ENCODE measurements around the gene C16orf86. TPM values are rescaled to one million over a fixed set of nuclear protein-coding genes. Genes with fewer than 3 reads are reported as not detected.

Gene C16orf86
- polyA plus RNA-seq, 4 donors: 2.7 to 4.6 (median 3.4) TPM

GRCh38 chr16:67653128-67653788 lies 13.4 kb upstream of the C16orf86 start:
- DNase-seq (ENCODE audit: low read depth in 4 of 4, low spot score in 3 of 4): no peak

GRCh38 chr16:67653789-67654402 lies 12.7 kb upstream of the C16orf86 start:
- DNase-seq (ENCODE audit: low read depth in 4 of 4, low spot score in 3 of 4): no peak

- DNase-seq (ENCODE audit: low read depth in 4 of 4, low spot score in 3 of 4): no peak
Observed at GRCh38 chr16:67654403-67654911, 12.2 kb upstream of the C16orf86 start.

- no peak for DNase-seq (ENCODE audit: low read depth in 4 of 4, low spot score in 3 of 4)
Observed at GRCh38 chr16:67655363-67655762, 11.3 kb upstream of the C16orf86 start.

GRCh38 chr16:67656344-67657016 lies 10.1 kb upstream of the C16orf86 start:
- DNase-seq (ENCODE audit: low read depth in 4 of 4, low spot score in 3 of 4): no peak

- DNase-seq (ENCODE audit: low read depth in 4 of 4, low spot score in 3 of 4): no peak
Observed at GRCh38 chr16:67657017-67657608, 9.5 kb upstream of the C16orf86 start.

GRCh38 chr16:67657751-67658518 lies 8.7 kb upstream of the C16orf86 start:
- DNase-seq (ENCODE audit: low read depth in 4 of 4, low spot score in 3 of 4): no peak

GRCh38 chr16:67658849-67659674 lies 7.6 kb upstream of the C16orf86 start:
- no peak for DNase-seq (ENCODE audit: low read depth in 4 of 4, low spot score in 3 of 4)

GRCh38 chr16:67659675-67660563 lies 6.7 kb upstream of the C16orf86 start, which contains the start of gene ACD:
Gene ACD (minus strand): TSS chr16:67660260. CDS start chr16:67660220, 40 bp downstream.
- DNase-seq (ENCODE audit: low read depth in 4 of 4, low spot score in 3 of 4): peak; percentile 85 to 87 (median 86)

- peak; percentile 87 to 90 (median 88) for DNase-seq (ENCODE audit: low read depth in 4 of 4, low spot score in 3 of 4)
Observed at GRCh38 chr16:67660564-67661028, 6.0 kb upstream of the C16orf86 start, which contains the start of gene PARD6A. Gene PARD6A (plus strand): TSS chr16:67660960. CDS start chr16:67661039, 79 bp downstream.

GRCh38 chr16:67661101-67661761 lies 5.4 kb upstream of the C16orf86 start:
- DNase-seq (ENCODE audit: low read depth in 4 of 4, low spot score in 3 of 4): peak in 1 of 4 donors; percentile 58

- DNase-seq (ENCODE audit: low read depth in 4 of 4, low spot score in 3 of 4): no peak
Observed at GRCh38 chr16:67661886-67662652, 4.5 kb upstream of the C16orf86 start.

- DNase-seq (ENCODE audit: low read depth in 4 of 4, low spot score in 3 of 4): no peak
Observed at GRCh38 chr16:67662653-67663010, 4.0 kb upstream of the C16orf86 start.

- no peak for DNase-seq (ENCODE audit: low read depth in 4 of 4, low spot score in 3 of 4)
Observed at GRCh38 chr16:67663151-67663876, 3.3 kb upstream of the C16orf86 start.

GRCh38 chr16:67663877-67664222 lies 2.8 kb upstream of the C16orf86 start:
- no peak for DNase-seq (ENCODE audit: low read depth in 4 of 4, low spot score in 3 of 4)

- DNase-seq (ENCODE audit: low read depth in 4 of 4, low spot score in 3 of 4): no peak
Observed at GRCh38 chr16:67664258-67664657, 2.4 kb upstream of the C16orf86 start.
